Measurements from ENCODE around the gene PRDX5. TPM values are rescaled to one million over a fixed set of nuclear protein-coding genes. Genes with fewer than 3 reads are reported as not detected.
A peak's percentile ranks its signal among the peaks of the same experiment; 100 is the strongest.

Gene PRDX5
- total RNA-seq, 1 donor from 2014 or later: 73.6 TPM

DNA sequence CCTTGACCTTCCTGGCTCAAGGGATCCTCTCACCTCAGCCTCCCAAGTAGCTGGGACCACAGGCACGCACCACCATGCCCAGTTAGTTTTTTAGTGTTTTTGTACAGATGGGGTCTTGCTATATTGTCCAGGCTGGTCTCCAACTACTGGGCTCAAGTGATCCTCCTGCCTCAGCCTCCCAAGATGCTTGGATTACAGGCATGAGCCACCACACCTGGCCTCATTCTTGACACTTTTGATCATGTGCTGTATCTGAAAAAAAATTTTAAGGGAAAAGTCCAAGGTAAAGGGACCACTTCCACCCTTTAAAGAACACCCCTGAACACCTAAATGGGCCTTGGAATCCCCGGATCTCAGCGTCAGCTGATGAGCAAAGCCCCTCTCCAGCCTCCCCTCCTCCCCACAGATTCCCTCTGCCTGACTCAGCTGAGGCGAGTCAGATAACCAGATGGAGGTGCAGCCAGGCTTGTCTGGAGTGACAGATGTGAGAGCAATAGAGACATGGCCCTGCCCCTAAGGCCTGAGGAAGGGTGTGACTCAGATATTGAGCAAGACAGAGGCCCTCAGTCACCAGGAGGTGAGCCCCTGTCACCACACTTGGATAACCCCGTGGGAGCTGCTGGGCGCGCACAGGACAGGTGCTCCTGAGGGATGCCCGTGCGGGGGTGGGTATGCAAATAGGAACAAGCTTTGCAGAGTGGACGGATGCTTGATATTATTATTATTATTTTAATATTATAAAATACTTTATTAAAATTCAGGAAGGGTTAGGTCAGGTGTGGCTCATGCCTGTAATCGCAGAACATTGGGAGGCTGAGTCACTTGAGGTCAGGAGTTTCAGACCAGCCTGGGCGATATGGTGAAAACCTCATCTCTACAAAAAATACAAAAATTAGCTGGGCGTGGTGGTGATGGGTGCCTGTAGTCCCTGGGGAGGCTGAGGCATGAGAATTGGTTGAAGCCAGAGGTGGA is 17.1 kb downstream of the PRDX5 start:
- DNase-seq: peak; percentile 61
- H3K36me3 Mint-ChIP-seq (ENCODE audit: low read depth): peaks cover 13% of the 10 kb centered on the region
- ChIA-PET CTCF (interaction anchor here (0.9 to 2.2 kb wide), 5 partner anchors 18 to 114 kb away, joined by 5 to 15 read pairs (median 6); partner anchors contain the start of genes PRDX5 and TRMT112), POLR2A (interaction anchor here (0.6 to 2.9 kb wide), 17 partner anchors 9 to 1496 kb away, joined by 3 to 59 read pairs (median 3); partner anchors contain the start of genes BAD, ESRRA, FKBP2 and PPP1R14B)
- peak; percentile 79 for ATAC-seq (ENCODE audit: low read depth)
- peak overlapping the region; percentile 75 for H3K4me3 Mint-ChIP-seq
- TF ChIP-seq, protein P1, sequence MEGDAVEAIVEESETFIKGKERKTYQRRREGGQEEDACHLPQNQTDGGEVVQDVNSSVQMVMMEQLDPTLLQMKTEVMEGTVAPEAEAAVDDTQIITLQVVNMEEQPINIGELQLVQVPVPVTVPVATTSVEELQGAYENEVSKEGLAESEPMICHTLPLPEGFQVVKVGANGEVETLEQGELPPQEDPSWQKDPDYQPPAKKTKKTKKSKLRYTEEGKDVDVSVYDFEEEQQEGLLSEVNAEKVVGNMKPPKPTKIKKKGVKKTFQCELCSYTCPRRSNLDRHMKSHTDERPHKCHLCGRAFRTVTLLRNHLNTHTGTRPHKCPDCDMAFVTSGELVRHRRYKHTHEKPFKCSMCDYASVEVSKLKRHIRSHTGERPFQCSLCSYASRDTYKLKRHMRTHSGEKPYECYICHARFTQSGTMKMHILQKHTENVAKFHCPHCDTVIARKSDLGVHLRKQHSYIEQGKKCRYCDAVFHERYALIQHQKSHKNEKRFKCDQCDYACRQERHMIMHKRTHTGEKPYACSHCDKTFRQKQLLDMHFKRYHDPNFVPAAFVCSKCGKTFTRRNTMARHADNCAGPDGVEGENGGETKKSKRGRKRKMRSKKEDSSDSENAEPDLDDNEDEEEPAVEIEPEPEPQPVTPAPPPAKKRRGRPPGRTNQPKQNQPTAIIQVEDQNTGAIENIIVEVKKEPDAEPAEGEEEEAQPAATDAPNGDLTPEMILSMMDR (IDR thresholded peaks at IDR 0.05): no peak
- peak overlapping the region; percentile 92 for H3K27ac Mint-ChIP-seq
- H3K9me3 Mint-ChIP-seq: no peaks in the 10 kb centered on the region
- H3K4me1 Mint-ChIP-seq: peaks cover 59% of the 10 kb centered on the region
- intact Hi-C loops (cut with micrococcal nuclease): loop anchor here (1.0 to 2.0 kb wide), 3 partner anchors 17 to 30 kb away; partner anchors contain the start of genes ESRRA, PRDX5 and RPS6KA4
- H3K27me3 Mint-ChIP-seq: no peaks in the 10 kb centered on the region

DNA sequence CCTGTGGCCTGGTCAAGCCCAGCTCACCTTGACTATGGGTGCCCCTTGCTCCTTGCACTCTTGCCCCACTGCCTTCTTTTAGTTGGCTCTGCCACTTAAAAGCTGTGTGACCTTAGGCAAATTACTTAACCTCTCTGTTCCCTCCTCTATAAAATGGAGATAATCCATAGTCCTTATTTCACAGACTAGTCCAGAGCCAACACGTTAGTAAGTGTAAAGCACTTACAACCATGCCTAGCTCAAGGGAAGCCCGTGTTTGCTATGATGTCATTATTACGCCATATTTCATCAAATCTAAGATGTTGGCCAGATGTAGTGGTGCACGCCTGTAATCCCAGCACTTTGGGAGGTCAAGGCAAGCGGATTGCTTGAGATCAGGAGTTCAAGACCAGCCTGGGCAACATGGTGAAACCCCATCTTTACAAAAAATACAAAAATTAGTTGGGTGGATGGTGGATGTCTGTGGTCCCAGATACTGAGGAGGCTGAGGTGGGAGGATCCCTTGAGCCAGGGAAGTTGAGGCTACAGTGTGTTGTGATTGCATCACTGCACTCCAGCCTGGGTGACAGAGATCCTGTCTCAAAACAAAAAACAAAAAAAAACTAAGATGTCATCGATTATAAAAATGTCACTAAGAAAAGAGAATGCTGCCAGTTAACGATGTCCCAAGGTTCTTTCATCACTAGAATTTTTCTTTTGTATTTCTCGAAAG is 19.8 kb downstream of the PRDX5 start:
- intact Hi-C loops (cut with micrococcal nuclease): no loop called here
- ChIA-PET POLR2A (interaction anchor here (0.6 to 5.3 kb wide), 3 partner anchors 20 to 513 kb away, joined by 4 to 94 read pairs (median 4); partner anchors contain the start of genes PRDX5 and TRMT112), CTCF (interaction anchor here (9.2 kb wide), 1 partner anchor 21 kb away, joined by 69 read pairs; the partner anchor contains the start of genes PRDX5 and TRMT112)
- Mint-ChIP-seq H3K4me1 (peaks cover 74% of the 10 kb centered on the region), H3K36me3 (ENCODE audit: low read depth) (peaks cover 24% of the 10 kb centered on the region), H3K27ac (peak overlapping the region; percentile 41), H3K27me3 (no peaks in the 10 kb centered on the region), H3K9me3 (no peaks in the 10 kb centered on the region), H3K4me3 (no peak overlapping the region)
- no peak for DNase-seq
- TF ChIP-seq, protein P1 (IDR thresholded peaks at IDR 0.05): no peak
- no peak for ATAC-seq (ENCODE audit: low read depth)

DNA sequence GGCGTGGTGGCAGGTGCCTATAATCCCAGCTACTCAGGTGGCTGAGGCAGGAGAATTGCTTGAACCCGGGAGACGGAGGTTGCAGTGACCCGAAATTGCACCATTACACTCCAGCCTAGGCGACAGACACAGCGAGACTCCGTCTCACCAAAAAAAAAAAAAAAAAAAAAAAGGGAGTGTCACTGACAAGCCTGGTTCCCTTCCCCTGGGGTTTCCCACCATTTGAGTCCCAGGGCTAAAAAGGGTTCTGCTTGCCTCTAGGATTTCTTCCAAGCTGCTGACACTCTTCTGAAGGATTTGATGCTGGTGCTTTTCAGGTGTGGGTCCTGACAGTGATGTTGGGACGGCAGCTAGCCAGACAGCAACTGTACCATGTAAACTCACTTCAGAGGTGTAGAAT is 20.8 kb downstream of the PRDX5 start:
- no peaks in the 10 kb centered on the region for H3K27me3 Mint-ChIP-seq
- no peak for ATAC-seq (ENCODE audit: low read depth)
- ChIA-PET POLR2A (interaction anchor here (0.6 to 5.3 kb wide), 2 partner anchors 21 to 512 kb away, joined by 4 to 94 read pairs; partner anchors contain the start of genes PRDX5 and TRMT112), CTCF (interaction anchor here (9.2 kb wide), 1 partner anchor 22 kb away, joined by 69 read pairs; the partner anchor contains the start of genes PRDX5 and TRMT112)
- no peaks in the 10 kb centered on the region for H3K9me3 Mint-ChIP-seq
- peaks cover 71% of the 10 kb centered on the region for H3K4me1 Mint-ChIP-seq
- intact Hi-C loops (cut with micrococcal nuclease): no loop called here
- no peak for DNase-seq
- H3K36me3 Mint-ChIP-seq (ENCODE audit: low read depth): peaks cover 28% of the 10 kb centered on the region
- TF ChIP-seq, protein P1 (IDR thresholded peaks at IDR 0.05): no peak
- peak overlapping the region; percentile 94 for H3K27ac Mint-ChIP-seq
- H3K4me3 Mint-ChIP-seq: peak overlapping the region; percentile 90

DNA sequence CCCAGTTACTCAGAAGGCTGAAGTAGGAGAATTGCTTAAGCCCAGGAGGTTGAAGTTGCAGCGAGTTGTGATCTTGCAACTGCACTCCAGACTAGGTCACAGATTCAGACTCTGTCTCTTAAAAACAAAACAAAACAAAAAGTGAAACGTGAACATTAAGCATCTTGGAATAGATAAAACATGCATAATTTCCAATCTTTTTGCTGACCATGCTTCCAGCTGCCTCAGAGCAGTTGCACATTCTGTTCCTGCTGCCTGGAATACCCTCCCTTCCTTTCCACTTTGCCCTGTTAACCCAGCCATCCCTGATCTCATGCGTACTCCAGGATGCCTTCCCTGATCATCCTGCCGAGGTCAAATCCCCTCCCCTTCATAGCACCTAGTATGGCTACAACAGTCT is 21.4 kb downstream of the PRDX5 start:
- Mint-ChIP-seq H3K27ac (peak overlapping the region; percentile 94), H3K4me3 (peak overlapping the region; percentile 90), H3K36me3 (ENCODE audit: low read depth) (peaks cover 29% of the 10 kb centered on the region), H3K4me1 (peaks cover 70% of the 10 kb centered on the region), H3K27me3 (no peaks in the 10 kb centered on the region), H3K9me3 (no peaks in the 10 kb centered on the region)
- CTCF ChIA-PET: interaction anchor here (9.2 kb wide), 1 partner anchor 22 kb away, joined by 69 read pairs; the partner anchor contains the start of genes PRDX5 and TRMT112
- DNase-seq (no peak), ATAC-seq (ENCODE audit: low read depth) (no peak)
- intact Hi-C loops (cut with micrococcal nuclease): no loop called here
- POLR2A ChIA-PET: interaction anchor here (1.4 to 5.3 kb wide), 7 partner anchors 8 to 153 kb away, joined by 4 to 94 read pairs (median 15); partner anchors contain the start of genes BAD, ESRRA, FKBP2 and PRDX5
- TF ChIP-seq, protein P1 (IDR thresholded peaks at IDR 0.05): no peak
